Activated B cell treated with CpG ODN at 0.5 μM for 24 hours (primary cell): ENCODE data around the gene EEF1AKMT3. TPM values are rescaled to one million over a fixed set of nuclear protein-coding genes. Genes with fewer than 3 reads are reported as not detected.

Experiments used
- ATAC-seq: fragments of 200-7000 bp; cut with Tn5 transposase; one replicate; pipeline ENCODE4 v1.10.0; 2021; ENCODE audit warnings: low read depth, mild to moderate bottlenecking, moderate library complexity
- CTCF ChIA-PET: fragments of 350-600 bp; sonication (Branson Sonifier 250); formaldehyde crosslinking; loops from one replicate; lab custom pipeline; 2021; ENCODE audit warnings: antibody characterized with exemption; lab: Charles Lee
- POLR2A ChIA-PET: fragments of 350-600 bp; sonication (Branson Sonifier 250); formaldehyde crosslinking; loops from one replicate; lab custom pipeline; 2021; ENCODE audit warnings: antibody characterized with exemption; lab: Charles Lee
- DNase-seq: peaks from one replicate; pipeline ENCODE4 v3.0.0; 2022
- H3K27ac Mint-ChIP-seq: one replicate; pipeline ENCODE4 v1.8.0; 2020; ENCODE audit warnings: mixed read lengths
- H3K27me3 Mint-ChIP-seq: one replicate; pipeline ENCODE4 v1.8.0; 2021; ENCODE audit warnings: mixed read lengths
- H3K36me3 Mint-ChIP-seq: one replicate; pipeline ENCODE4 v1.8.0; 2021; ENCODE audit warnings: low read depth, mixed read lengths
- H3K4me1 Mint-ChIP-seq: one replicate; pipeline ENCODE4 v1.8.0; 2021; ENCODE audit warnings: mixed read lengths
- H3K4me3 Mint-ChIP-seq: one replicate; pipeline ENCODE4 v1.8.0; 2020; ENCODE audit warnings: mild to moderate bottlenecking, mixed read lengths
- H3K9me3 Mint-ChIP-seq: one replicate; pipeline ENCODE4 v1.8.0; 2020; ENCODE audit warnings: mixed read lengths
- CTCF ChIP-seq: fragments of 200-600 bp; IDR thresholded peaks from one replicate; pipeline ENCODE4 v1.8.0; 2022; ENCODE audit warnings: antibody characterized with exemption, mild to moderate bottlenecking
- intact Hi-C: fragments of 100-400 bp; cut with micrococcal nuclease; formaldehyde crosslinking; loops from one replicate; pipeline ENCODE4 v1.15.1; 2024
- total RNA-seq: library from RNA; stranded (reverse); gene quantifications from 2 replicates; pipeline ENCODE4 v1.2.3, GENCODE V29; 2022

Gene EEF1AKMT3
- total RNA-seq, 1 donor from 2014 or later, result 0.60 TPM

GRCh38 chr12:57745485-57745881, 26.9 kb upstream of the EEF1AKMT3 start:
- Mint-ChIP-seq H3K9me3 (no peaks in the 10 kb centered on the region), H3K4me1 (peaks cover 52% of the 10 kb centered on the region)
- CTCF ChIA-PET, result interaction anchor here (1.9 kb wide), 1 partner anchor 11 kb away, joined by 14 read pairs; no protein-coding TSS in a partner anchor

GRCh38 chr12:57746025-57746424, 26.4 kb upstream of the EEF1AKMT3 start:
- peaks cover 50% of the 10 kb centered on the region for H3K36me3 Mint-ChIP-seq
- peak overlapping the region; percentile 86 for H3K4me3 Mint-ChIP-seq
- H3K9me3 Mint-ChIP-seq, result no peaks in the 10 kb centered on the region
- peaks cover 52% of the 10 kb centered on the region for H3K4me1 Mint-ChIP-seq
- ChIA-PET POLR2A (interaction anchor here (1.4 to 2.7 kb wide), 3 partner anchors 8 to 52 kb away, joined by 4 to 28 read pairs (median 4); partner anchors contain the start of genes MARCHF9 and OS9), CTCF (no interaction called here)
- ATAC-seq (no peak), DNase-seq (no peak)
- H3K27ac Mint-ChIP-seq, result peak overlapping the region; percentile 89
- no peak for TF ChIP-seq CTCF
- no peaks in the 10 kb centered on the region for H3K27me3 Mint-ChIP-seq
- intact Hi-C loops, result no loop called here

More at GRCh38 chr12:57745485-57745881, 26.9 kb upstream of the EEF1AKMT3 start:
- POLR2A ChIA-PET, result interaction anchor here (0.8 to 2.7 kb wide), 9 partner anchors 9 to 265 kb away, joined by 3 to 28 read pairs (median 4); partner anchors contain the start of genes ARHGAP9, ATP23, CTDSP2 and MARCHF9
- no peak for TF ChIP-seq CTCF
- H3K4me3 Mint-ChIP-seq, result peak overlapping the region; percentile 86
- no peaks in the 10 kb centered on the region for H3K27me3 Mint-ChIP-seq
- intact Hi-C loops, result loop anchor here (2.0 kb wide), 1 partner anchor 223 kb away; the partner anchor contains the start of gene MBD6
- no peak for ATAC-seq
- peaks cover 46% of the 10 kb centered on the region for H3K36me3 Mint-ChIP-seq
- DNase-seq, result no peak
- H3K27ac Mint-ChIP-seq, result peak overlapping the region; percentile 89

- no peak for TF ChIP-seq CTCF
- ChIA-PET POLR2A (interaction anchor here (0.6 to 0.7 kb wide), 2 partner anchors 638 to 1290 kb away, joined by 3 to 5 read pairs; partner anchors contain the start of gene STAT6), CTCF (no interaction called here)
- no peak for DNase-seq
- ATAC-seq, result no peak
- Mint-ChIP-seq H3K4me3 (no peak overlapping the region), H3K9me3 (no peaks in the 10 kb centered on the region), H3K36me3 (peaks cover 60% of the 10 kb centered on the region), H3K27ac (no peak overlapping the region), H3K27me3 (no peaks in the 10 kb centered on the region), H3K4me1 (peaks cover 62% of the 10 kb centered on the region)
- intact Hi-C loops, result no loop called here
These were observed 23.4 kb upstream of the EEF1AKMT3 start for GRCh38 chr12:57749061-57749460.

- Mint-ChIP-seq H3K36me3 (peaks cover 56% of the 10 kb centered on the region), H3K9me3 (no peaks in the 10 kb centered on the region), H3K27me3 (no peaks in the 10 kb centered on the region), H3K4me3 (peak overlapping the region; percentile 90), H3K27ac (peak overlapping the region; percentile 87), H3K4me1 (peaks cover 55% of the 10 kb centered on the region)
- ChIA-PET POLR2A (no interaction called here), CTCF (no interaction called here)
- intact Hi-C loops, result loop anchor here (5.0 kb wide), 2 partner anchors 273 to 1063 kb away; partner anchors contain the start of genes ARHGAP9 and PTGES3
- ATAC-seq (no peak), DNase-seq (no peak)
- TF ChIP-seq CTCF, result no peak
These were observed 21.6 kb upstream of the EEF1AKMT3 start for GRCh38 chr12:57750561-57751431.

- H3K4me3 Mint-ChIP-seq, result peak overlapping the region; percentile 90
- ChIA-PET POLR2A (interaction anchor here (0.9 to 1.2 kb wide), 5 partner anchors 10 to 85 kb away, joined by 3 to 6 read pairs (median 3); partner anchors contain the start of genes EEF1AKMT3, METTL1 and OS9), CTCF (no interaction called here)
- no peak for TF ChIP-seq CTCF
- peak overlapping the region; percentile 87 for H3K27ac Mint-ChIP-seq
- intact Hi-C loops, result loop anchor here (5.0 kb wide), 2 partner anchors 274 to 1064 kb away; partner anchors contain the start of genes ARHGAP9 and PTGES3
- DNase-seq, result no peak
- no peaks in the 10 kb centered on the region for H3K9me3 Mint-ChIP-seq
- no peaks in the 10 kb centered on the region for H3K27me3 Mint-ChIP-seq
- ATAC-seq, result no peak
- peaks cover 52% of the 10 kb centered on the region for H3K4me1 Mint-ChIP-seq
- peaks cover 55% of the 10 kb centered on the region for H3K36me3 Mint-ChIP-seq
These were observed 21.0 kb upstream of the EEF1AKMT3 start for GRCh38 chr12:57751432-57751787.
